ENCODE measurements around the gene SHLD2.
"Not testable (repeated sequence)": the region's sequence is repeated elsewhere in the genome, so short reads cannot be mapped to it uniquely, and the experiment has no call there.

The SHLD2 gene

GRCh38 chr10:87142230-87143108 is 47.5 kb downstream of the SHLD2 start:
- DNase-seq = peak; percentile 19

- not testable (repeated sequence) for DNase-seq
Measured at GRCh38 chr10:87143109-87143418, 48.1 kb downstream of the SHLD2 start.

- DNase-seq = not testable (repeated sequence)
Measured at GRCh38 chr10:87145598-87145997, 50.6 kb downstream of the SHLD2 start.

- not testable (repeated sequence) for DNase-seq
Measured at GRCh38 chr10:87149020-87149609, 54.1 kb downstream of the SHLD2 start.

- not testable (repeated sequence) for DNase-seq
Measured at GRCh38 chr10:87151516-87151915, 56.5 kb downstream of the SHLD2 start.

- DNase-seq = not testable (repeated sequence)
Measured at GRCh38 chr10:87156841-87157240, 61.8 kb downstream of the SHLD2 start.

GRCh38 chr10:87157821-87158220 is 62.8 kb downstream of the SHLD2 start:
- peak; percentile 69 for DNase-seq

- DNase-seq = not testable (repeated sequence)
Measured at GRCh38 chr10:87162703-87163293, 67.8 kb downstream of the SHLD2 start.

- DNase-seq = not testable (repeated sequence)
Measured at GRCh38 chr10:87163414-87163813, 68.4 kb downstream of the SHLD2 start.

GRCh38 chr10:87169857-87170256 is 74.9 kb downstream of the SHLD2 start:
- not testable (repeated sequence) for DNase-seq

GRCh38 chr10:87170705-87171104 is 75.7 kb downstream of the SHLD2 start:
- not testable (repeated sequence) for DNase-seq

- not testable (repeated sequence) for DNase-seq
Measured at GRCh38 chr10:87171670-87172069, 76.7 kb downstream of the SHLD2 start.

GRCh38 chr10:87172178-87172577 is 77.2 kb downstream of the SHLD2 start:
- DNase-seq = not testable (repeated sequence)

- not testable (repeated sequence) for DNase-seq
Measured at GRCh38 chr10:87177587-87177986, 82.6 kb downstream of the SHLD2 start.

- DNase-seq = not testable (repeated sequence)
Measured at GRCh38 chr10:87184421-87184820, 89.4 kb downstream of the SHLD2 start.

- DNase-seq = not testable (repeated sequence)
Measured at GRCh38 chr10:87186016-87186415, 91.0 kb downstream of the SHLD2 start.

GRCh38 chr10:87187573-87187972 is 92.6 kb downstream of the SHLD2 start:
- not testable (repeated sequence) for DNase-seq

- not testable (repeated sequence) for DNase-seq
Measured at GRCh38 chr10:87191841-87192240, 96.8 kb downstream of the SHLD2 start.

GRCh38 chr10:87200924-87201323 is 105.9 kb downstream of the SHLD2 start:
- peak; percentile 28 for DNase-seq

GRCh38 chr10:87204801-87205200 is 109.8 kb downstream of the SHLD2 start:
- DNase-seq = not testable (repeated sequence)

GRCh38 chr10:87206922-87207321 is 111.9 kb downstream of the SHLD2 start:
- not testable (repeated sequence) for DNase-seq

GRCh38 chr10:87210309-87210708 is 115.3 kb downstream of the SHLD2 start:
- not testable (repeated sequence) for DNase-seq

- peak; percentile 10 for DNase-seq
Measured at GRCh38 chr10:87211848-87212247, 116.8 kb downstream of the SHLD2 start.

Measured in fibroblast of skin of abdomen (primary cell).